Superior temporal gyrus (tissue), 1 donor: ENCODE results near the gene IGSF1.
A peak's percentile ranks its signal among the peaks of the same experiment; 100 is the strongest.

Source experiments
- DNase-seq: peaks from one replicate; pipeline ENCODE4 v3.0.0-alpha.2; 2016; ENCODE audit errors: extremely low spot score

The IGSF1 gene

DNA sequence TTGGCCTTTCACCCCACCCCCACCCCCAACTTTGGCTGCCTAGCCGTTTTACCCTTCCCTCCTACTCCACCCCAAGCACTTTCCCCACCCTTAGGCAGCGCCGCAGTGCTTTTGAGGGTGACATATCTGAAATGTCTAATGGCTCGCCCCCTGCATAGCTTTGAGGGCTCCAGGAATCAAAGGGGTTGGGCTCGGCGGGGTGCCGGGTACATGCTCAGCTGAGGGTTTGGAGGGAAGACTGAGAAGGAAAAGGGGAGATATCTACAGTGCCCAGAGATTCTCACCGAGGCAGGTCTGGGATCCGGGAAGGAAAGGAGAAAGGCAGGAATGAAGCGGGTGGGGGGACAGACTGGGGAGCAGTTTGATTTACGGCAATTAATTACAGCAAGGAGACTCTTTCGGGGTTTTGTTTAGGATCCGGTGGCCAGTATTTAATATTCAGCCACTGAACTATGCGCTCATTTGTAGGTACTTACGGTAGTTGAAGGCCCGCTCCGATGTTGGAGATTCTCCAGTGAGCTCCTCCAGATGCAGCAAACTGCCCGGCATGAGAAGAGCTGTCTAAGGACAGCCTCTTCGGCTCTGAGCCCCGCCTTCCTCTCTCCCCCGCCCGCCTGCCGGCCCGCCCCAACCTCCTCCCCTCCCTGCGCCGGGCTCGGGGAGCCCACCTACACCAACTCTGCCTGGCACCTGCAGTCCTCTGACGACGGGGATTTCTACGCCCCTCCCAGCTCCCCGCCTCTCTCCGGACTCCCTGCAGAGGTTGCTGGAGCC, at the start of gene IGSF1:
IGSF1 (minus strand) TSS at position 569 of the 774 bp plus-strand sequence. CDS start 2,632 bp downstream, outside the sequence.
- peak; percentile 71 for DNase-seq

GRCh38 chrX:131332331-131332730, 43.2 kb upstream of the IGSF1 start:
- DNase-seq = no peak

DNA sequence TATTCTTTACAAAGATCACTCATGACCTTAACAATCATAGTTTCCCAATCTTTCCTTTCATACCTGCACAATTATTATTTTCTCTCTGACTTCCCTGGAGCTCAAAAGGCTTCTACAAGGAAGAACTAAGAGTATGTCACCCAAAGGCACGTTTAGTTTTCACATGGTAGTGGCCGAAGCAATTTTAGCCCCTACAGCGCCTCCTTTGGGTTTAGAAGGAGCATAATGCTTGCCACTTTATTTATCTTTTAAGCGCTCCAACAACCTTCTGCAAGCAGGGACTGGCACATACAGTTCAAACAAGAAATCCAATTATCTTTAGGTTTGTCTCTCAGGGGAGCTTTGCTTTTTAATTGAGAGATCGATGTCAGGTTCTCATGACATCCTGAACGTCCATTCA, 42.0 kb upstream of the IGSF1 start:
- no peak for DNase-seq

GRCh38 chrX:131330735-131331134, 41.6 kb upstream of the IGSF1 start:
- no peak for DNase-seq

- no peak for DNase-seq
Measured at GRCh38 chrX:131322651-131323050, 33.5 kb upstream of the IGSF1 start.

DNA sequence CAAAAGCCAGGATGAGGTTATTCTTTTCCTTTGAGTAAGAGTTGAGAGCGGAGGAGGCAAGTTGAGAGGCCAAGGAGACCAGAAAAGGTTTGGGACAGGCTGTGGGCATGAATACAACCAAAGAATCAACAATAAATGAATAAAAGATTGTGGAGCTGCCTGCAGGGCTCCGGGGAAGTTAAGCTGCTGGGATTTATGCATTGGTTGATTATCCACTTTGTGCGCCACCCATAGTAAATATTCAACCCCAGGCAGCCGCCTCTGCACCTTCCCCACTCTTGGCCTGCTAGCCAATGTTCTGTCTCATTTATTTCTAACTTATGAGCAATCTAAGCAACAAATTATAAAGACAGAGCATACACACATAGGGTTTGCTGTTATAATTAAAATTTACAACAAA, 28.2 kb upstream of the IGSF1 start:
- no peak for DNase-seq

- DNase-seq = no peak
Measured at GRCh38 chrX:131316260-131316659, 27.2 kb upstream of the IGSF1 start.

DNA sequence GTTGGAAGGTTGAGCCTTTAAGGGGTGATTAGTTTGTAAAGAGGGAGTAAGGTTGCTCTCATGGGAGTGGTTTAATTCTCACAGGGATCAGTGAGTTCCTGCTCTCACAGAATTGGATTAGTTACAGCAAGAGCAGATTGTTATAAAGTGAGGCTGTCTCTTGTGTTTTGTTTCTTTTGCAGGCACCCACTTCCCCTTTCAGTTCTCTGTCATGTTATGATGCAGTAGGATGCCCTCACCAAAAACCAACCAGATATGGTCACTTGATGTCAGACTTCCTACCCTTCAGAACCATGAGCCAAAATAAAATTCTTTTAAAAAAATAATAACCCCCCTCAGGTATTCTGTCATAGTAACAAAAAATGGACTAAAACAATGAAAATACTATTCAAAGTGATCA, 19.9 kb upstream of the IGSF1 start:
- no peak for DNase-seq

DNA sequence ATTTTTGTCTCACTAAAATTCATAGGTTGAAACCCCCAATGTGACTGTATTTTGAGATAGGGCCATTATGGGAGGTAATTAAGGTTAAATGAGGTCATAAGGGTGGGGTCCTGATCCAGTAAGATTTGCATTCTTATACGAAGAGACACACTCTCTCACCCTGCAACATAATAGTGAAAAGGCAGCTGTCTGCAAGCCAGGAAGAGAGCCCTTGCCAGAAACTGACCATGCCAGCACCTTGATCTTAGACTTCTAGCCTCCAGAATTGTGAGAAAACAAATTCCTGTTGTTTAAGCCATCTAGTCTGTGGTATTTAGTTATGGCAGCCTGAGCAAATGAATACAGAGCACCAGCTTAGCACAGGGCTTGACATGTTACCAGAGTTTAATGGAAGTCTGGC, 17.5 kb upstream of the IGSF1 start:
- DNase-seq = no peak

DNA sequence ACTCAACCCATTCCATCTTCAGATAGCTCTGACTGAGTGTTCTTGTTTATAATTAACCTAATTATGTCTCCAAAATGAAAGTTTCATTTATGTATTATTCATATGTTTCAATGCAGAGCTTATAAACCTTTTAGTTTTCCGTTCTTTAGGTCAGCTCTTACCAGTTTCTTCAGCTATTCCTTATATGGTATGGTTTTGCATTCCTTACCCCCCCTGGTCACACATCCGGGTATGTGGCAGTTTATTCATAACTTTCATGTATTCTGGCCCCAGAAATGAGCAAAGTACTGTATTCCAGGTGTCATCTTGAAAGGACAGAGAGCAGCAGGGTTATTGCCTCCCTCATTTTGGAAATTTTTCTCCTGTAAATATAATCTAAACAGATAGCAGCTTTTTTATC, 16.8 kb upstream of the IGSF1 start:
- DNase-seq = no peak

GRCh38 chrX:131302701-131303100, 13.6 kb upstream of the IGSF1 start:
- no peak for DNase-seq

DNA sequence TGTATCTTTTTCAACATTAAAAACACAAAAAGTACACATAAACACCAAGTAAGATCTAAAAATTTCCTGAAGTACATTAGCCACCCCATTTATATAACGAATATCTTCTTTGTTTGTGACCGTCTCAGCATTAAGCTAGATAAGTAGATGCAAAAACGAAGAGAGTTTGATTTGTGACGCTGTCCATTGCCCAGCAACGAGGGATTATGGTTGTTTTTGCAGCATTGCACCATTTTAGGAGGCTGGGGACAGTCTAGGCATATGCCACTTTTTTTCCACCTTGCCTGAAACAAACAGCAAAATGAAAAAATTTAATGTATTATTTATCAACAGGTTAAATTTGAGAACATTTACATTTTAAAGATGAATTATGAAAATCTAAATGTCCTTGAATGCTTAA, 12.0 kb upstream of the IGSF1 start:
- no peak for DNase-seq

DNA sequence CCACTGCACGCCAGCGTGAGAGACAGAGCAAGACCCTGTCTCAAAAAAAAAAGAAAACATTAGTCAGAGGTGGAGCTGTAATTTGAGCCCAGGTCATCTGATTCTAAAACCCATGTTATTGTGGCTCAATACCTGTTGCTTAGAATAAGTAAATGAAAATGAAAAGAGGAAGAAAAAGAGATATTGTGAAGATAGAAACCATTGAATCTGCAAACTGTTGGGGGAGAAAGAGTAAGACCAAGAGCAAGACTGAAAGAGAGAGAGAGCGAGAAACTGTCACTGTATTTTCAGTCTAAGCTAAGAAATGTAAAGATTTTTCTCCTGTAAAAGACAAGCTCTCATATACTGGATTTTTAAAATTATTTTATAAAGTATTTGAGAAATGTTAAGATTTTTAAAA, 9.7 kb upstream of the IGSF1 start:
- no peak for DNase-seq

GRCh38 chrX:131298036-131298435, 8.9 kb upstream of the IGSF1 start:
- DNase-seq = no peak

GRCh38 chrX:131289527-131289926, 421 bp upstream of the IGSF1 start:
- no peak for DNase-seq

DNA sequence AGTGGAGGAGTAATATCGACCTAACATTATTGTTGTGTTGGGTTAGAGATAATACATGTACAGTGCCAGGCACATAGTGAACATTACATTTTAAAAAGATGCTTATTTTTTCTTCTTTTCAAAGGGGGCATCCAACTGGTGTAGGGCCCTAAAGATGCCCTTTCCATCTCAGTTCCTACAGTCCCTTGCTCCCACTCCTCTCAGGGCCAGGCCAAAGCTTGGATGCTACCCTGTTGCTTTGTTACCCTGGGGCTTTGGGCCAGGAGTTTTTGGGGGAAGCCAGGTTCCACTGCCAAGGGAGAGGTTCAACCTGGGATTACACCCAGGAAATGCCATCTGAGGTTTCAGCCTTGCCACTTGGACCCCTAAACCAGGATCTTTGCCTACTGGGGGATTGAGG, 918 bp downstream of the IGSF1 start:
- no peak for DNase-seq

DNA sequence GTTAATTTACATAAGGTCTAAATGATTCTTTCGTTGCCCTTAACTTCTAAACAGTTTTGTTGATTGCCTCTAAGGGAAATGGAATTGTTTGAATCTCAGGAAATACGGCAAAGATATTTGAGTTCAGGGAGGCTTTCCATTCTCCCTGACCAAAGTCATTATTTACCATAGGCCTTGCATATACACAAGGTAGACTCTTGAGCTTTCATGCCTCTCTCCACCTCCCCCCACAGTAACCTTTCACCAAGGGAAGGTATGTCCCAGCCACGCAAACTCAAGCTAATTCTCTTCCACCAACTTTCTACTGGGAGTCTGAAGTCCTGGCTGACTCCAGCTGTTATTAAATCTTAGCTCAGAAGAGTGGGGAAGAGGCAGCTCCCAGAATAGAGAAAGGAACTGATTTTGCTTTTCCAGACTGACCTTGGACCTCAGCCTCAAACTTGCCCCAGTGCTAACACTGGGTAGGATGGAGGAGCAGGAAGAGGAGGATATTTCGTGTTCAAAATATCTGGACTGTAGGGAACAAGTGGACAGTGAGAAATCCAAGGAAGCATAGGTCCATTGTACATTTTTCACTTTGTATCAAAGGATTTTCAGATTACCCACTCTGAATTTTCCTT, 1.4 kb downstream of the IGSF1 start:
- DNase-seq = no peak

DNA sequence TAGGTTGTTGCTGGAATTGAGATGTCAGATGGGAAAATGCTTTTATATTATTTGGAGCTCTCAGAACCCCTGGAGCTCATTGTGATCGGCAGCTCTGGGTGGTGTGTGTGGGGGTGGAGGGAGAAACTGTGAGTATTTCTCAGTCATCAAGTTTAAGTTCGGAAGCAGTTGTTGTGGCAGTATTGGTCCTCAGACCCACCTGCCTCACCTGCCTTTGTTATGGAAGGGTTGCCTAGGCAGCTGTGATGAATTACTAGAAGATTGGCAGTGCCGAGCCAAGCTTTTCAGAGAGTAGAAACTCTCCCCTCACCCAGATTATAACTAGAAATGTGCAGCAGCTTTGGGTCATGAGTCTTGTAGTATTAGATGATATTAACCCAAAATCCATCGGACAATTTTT, 9.5 kb downstream of the IGSF1 start:
- DNase-seq = no peak

DNA sequence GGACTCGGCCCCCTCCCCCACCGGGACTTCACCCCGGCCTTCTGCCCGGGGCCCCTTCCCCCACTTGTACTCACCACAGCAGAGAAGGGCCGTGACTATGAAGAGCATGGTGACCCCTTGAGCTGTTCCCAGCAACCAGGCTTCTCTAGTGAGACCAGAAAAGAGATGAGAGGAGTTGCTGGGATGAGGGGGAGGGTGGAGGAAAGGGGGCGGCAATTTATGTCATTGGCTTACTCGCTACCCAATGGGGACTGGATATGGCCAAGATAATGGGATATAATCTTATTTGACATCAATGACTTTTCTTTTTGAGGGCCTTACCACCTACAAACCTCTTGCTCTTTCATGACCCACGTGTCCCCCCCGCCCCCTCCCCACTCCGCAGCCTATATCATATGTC, 9.9 kb downstream of the IGSF1 start:
- DNase-seq = no peak

DNA sequence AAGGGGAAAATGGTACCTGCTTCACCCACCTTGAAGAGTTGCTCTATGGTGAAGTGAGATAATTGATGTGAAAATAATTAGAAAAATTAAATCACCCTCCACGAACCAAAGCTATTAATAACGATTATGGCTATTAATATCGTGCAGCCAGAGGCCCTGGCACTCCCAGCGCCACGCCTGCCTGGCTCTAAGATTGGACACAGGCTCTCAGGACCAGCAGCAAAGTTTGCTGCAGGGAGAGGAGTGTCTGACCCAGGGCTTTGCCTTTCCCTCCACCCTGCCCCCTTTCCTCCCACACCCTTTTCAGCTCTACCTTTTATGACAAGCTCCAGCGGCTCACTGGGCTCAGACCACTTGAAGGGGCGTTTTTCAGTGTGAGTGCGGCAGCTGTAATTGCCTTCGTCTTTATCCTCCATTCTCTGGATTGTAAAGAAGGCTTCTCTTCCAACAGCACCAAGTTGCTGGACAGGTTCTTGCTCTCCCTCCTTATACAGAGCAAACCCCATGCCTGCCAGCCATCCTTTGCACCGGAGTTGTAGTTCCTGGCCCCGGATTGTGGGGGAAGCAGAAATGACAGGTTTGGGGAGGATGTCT, 11.5 kb downstream of the IGSF1 start:
- no peak for DNase-seq

GRCh38 chrX:131273011-131273410, 16.1 kb downstream of the IGSF1 start:
- no peak for DNase-seq

DNA sequence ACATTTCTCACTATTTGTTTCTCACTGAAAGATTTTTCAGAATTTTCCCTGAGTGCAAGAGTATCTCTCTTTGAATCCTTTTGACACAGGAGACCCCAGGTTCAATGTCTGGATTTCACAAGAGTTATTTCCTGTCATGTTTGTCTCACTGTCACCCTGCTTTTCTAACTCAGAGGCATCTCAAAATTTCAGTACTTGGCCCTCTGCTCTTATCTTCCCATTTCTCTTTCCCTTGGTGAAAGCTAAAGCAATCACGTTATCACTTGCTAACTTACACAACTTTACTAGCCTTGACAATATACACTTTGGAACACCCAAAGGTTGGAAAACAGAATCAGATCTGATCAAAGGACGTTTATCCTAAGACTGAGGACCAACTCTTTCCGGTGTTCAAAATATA, 17.3 kb downstream of the IGSF1 start:
- no peak for DNase-seq

GRCh38 chrX:131271274-131271673, 17.8 kb downstream of the IGSF1 start:
- DNase-seq = no peak
